Suppressor macrophage treated with lipopolysaccharide for 1 hour (primary cell): ENCODE results near the gene ATP1A3.
A peak's percentile ranks its signal among the peaks of the same experiment; 100 is the strongest.

Source experiments
- DNase-seq, 3 donors: peaks; one replicate each; pipeline ENCODE4 v3.0.0-alpha.2; 2020 to 2022

ATP1A3 gene

GRCh38 chr19:41927497-41928192, 66.4 kb downstream of the ATP1A3 start:
- no peak for DNase-seq

- DNase-seq = no peak
Observed at GRCh38 chr19:41926763-41927496, 67.1 kb downstream of the ATP1A3 start.

- no peak for DNase-seq
Observed at GRCh38 chr19:41926028-41926762, 67.8 kb downstream of the ATP1A3 start.

- DNase-seq = no peak
Observed at GRCh38 chr19:41925208-41926003, 68.6 kb downstream of the ATP1A3 start.

- DNase-seq = no peak
Observed at GRCh38 chr19:41924151-41925145, 69.6 kb downstream of the ATP1A3 start.

- no peak for DNase-seq
Observed at GRCh38 chr19:41923045-41923788, 70.8 kb downstream of the ATP1A3 start.

GRCh38 chr19:41922585-41922984, 71.4 kb downstream of the ATP1A3 start:
- no peak for DNase-seq

GRCh38 chr19:41921577-41922576, 72.2 kb downstream of the ATP1A3 start:
- DNase-seq = no peak

- peak; percentile 43 to 51 (median 44) for DNase-seq
Observed at GRCh38 chr19:41920882-41921576, 73.0 kb downstream of the ATP1A3 start.

GRCh38 chr19:41919948-41920712, 73.9 kb downstream of the ATP1A3 start:
- no peak for DNase-seq

GRCh38 chr19:41918653-41919244, 75.3 kb downstream of the ATP1A3 start:
- DNase-seq = no peak

GRCh38 chr19:41918095-41918494, 75.9 kb downstream of the ATP1A3 start:
- DNase-seq = no peak

GRCh38 chr19:41917676-41918075, 76.4 kb downstream of the ATP1A3 start:
- DNase-seq = no peak
